Measurements from ENCODE around the gene PDE3A.
"Not testable (repeated sequence)": the region's sequence is repeated elsewhere in the genome, so short reads cannot be mapped to it uniquely, and the experiment has no call there.

The PDE3A gene

GRCh38 chr12:20604408-20605067 is 236.2 kb downstream of the PDE3A start:
- ATAC-seq (replicated peaks): no peak
- Mint-ChIP-seq H3K4me3 (no peak overlapping the region), H3K4me1 (no peaks in the 10 kb centered on the region), H3K27ac (no peak overlapping the region), H3K27me3 (no peaks in the 10 kb centered on the region), H3K36me3 (no peaks in the 10 kb centered on the region), H3K9me3 (no peaks in the 10 kb centered on the region)
- no peak for DNase-seq

- H3K27me3 Mint-ChIP-seq; ATAC-seq (replicated peaks); H3K4me1 Mint-ChIP-seq; H3K9me3 Mint-ChIP-seq; H3K27ac Mint-ChIP-seq; H3K36me3 Mint-ChIP-seq; DNase-seq; H3K4me3 Mint-ChIP-seq: not testable (repeated sequence)
Observed at GRCh38 chr12:20615020-20615419, 246.7 kb downstream of the PDE3A start.

- Mint-ChIP-seq H3K4me3 (no peak overlapping the region), H3K27ac (no peak overlapping the region), H3K36me3 (no peaks in the 10 kb centered on the region), H3K4me1 (no peaks in the 10 kb centered on the region), H3K9me3 (no peaks in the 10 kb centered on the region), H3K27me3 (no peaks in the 10 kb centered on the region)
- no peak for DNase-seq
- no peak for ATAC-seq (replicated peaks)
Observed at GRCh38 chr12:20616093-20616492, 247.8 kb downstream of the PDE3A start.

GRCh38 chr12:20620261-20620660 is 251.9 kb downstream of the PDE3A start:
- no peak overlapping the region for H3K4me3 Mint-ChIP-seq
- H3K27ac Mint-ChIP-seq: no peak overlapping the region
- H3K36me3 Mint-ChIP-seq: no peaks in the 10 kb centered on the region
- H3K27me3 Mint-ChIP-seq: no peaks in the 10 kb centered on the region
- no peak for ATAC-seq (replicated peaks)
- no peaks in the 10 kb centered on the region for H3K4me1 Mint-ChIP-seq
- no peaks in the 10 kb centered on the region for H3K9me3 Mint-ChIP-seq
- DNase-seq: no peak

GRCh38 chr12:20624718-20625117 is 256.4 kb downstream of the PDE3A start:
- Mint-ChIP-seq H3K36me3 (no peaks in the 10 kb centered on the region), H3K27ac (no peak overlapping the region), H3K9me3 (no peaks in the 10 kb centered on the region), H3K4me3 (no peak overlapping the region), H3K27me3 (no peaks in the 10 kb centered on the region), H3K4me1 (no peaks in the 10 kb centered on the region)
- DNase-seq (no peak), ATAC-seq (replicated peaks) (no peak)

- Mint-ChIP-seq H3K27ac (no peak overlapping the region), H3K27me3 (no peaks in the 10 kb centered on the region), H3K9me3 (no peaks in the 10 kb centered on the region), H3K4me1 (no peaks in the 10 kb centered on the region), H3K4me3 (no peak overlapping the region), H3K36me3 (no peaks in the 10 kb centered on the region)
- DNase-seq (no peak), ATAC-seq (replicated peaks) (no peak)
Observed at GRCh38 chr12:20625531-20625930, 257.2 kb downstream of the PDE3A start.

GRCh38 chr12:20627001-20627588 is 258.8 kb downstream of the PDE3A start:
- no peaks in the 10 kb centered on the region for H3K4me1 Mint-ChIP-seq
- no peak for ATAC-seq (replicated peaks)
- H3K4me3 Mint-ChIP-seq: no peak overlapping the region
- no peaks in the 10 kb centered on the region for H3K36me3 Mint-ChIP-seq
- no peak overlapping the region for H3K27ac Mint-ChIP-seq
- DNase-seq: no peak
- H3K9me3 Mint-ChIP-seq: no peaks in the 10 kb centered on the region
- no peaks in the 10 kb centered on the region for H3K27me3 Mint-ChIP-seq

GRCh38 chr12:20628226-20628787 is 260.0 kb downstream of the PDE3A start:
- no peaks in the 10 kb centered on the region for H3K27me3 Mint-ChIP-seq
- no peak for ATAC-seq (replicated peaks)
- H3K4me3 Mint-ChIP-seq: no peak overlapping the region
- DNase-seq: no peak
- H3K9me3 Mint-ChIP-seq: no peaks in the 10 kb centered on the region
- H3K27ac Mint-ChIP-seq: no peak overlapping the region
- no peaks in the 10 kb centered on the region for H3K4me1 Mint-ChIP-seq
- no peaks in the 10 kb centered on the region for H3K36me3 Mint-ChIP-seq

GRCh38 chr12:20628999-20629398 is 260.7 kb downstream of the PDE3A start:
- no peak for ATAC-seq (replicated peaks)
- Mint-ChIP-seq H3K4me3 (no peak overlapping the region), H3K27ac (no peak overlapping the region), H3K36me3 (no peaks in the 10 kb centered on the region), H3K4me1 (no peaks in the 10 kb centered on the region), H3K9me3 (no peaks in the 10 kb centered on the region), H3K27me3 (no peaks in the 10 kb centered on the region)
- DNase-seq: no peak

- Mint-ChIP-seq H3K27ac (no peak overlapping the region), H3K4me3 (no peak overlapping the region), H3K4me1 (no peaks in the 10 kb centered on the region), H3K9me3 (peaks cover 0 to 3% of the 10 kb centered on the region in 2 donors), H3K36me3 (no peaks in the 10 kb centered on the region), H3K27me3 (no peaks in the 10 kb centered on the region)
- DNase-seq (no peak), ATAC-seq (replicated peaks) (no peak)
Observed at GRCh38 chr12:20629414-20630156, 261.2 kb downstream of the PDE3A start.

GRCh38 chr12:20631711-20632110 is 263.4 kb downstream of the PDE3A start:
- no peak for ATAC-seq (replicated peaks)
- Mint-ChIP-seq H3K27ac (no peak overlapping the region), H3K4me3 (no peak overlapping the region), H3K36me3 (no peaks in the 10 kb centered on the region), H3K9me3 (peaks cover 0 to 3% of the 10 kb centered on the region in 2 donors), H3K27me3 (no peaks in the 10 kb centered on the region), H3K4me1 (no peaks in the 10 kb centered on the region)
- DNase-seq: no peak

- ATAC-seq (replicated peaks) (no peak), DNase-seq (no peak)
- H3K9me3 Mint-ChIP-seq: no peaks in the 10 kb centered on the region
- no peak overlapping the region for H3K27ac Mint-ChIP-seq
- H3K27me3 Mint-ChIP-seq: no peaks in the 10 kb centered on the region
- no peak overlapping the region for H3K4me3 Mint-ChIP-seq
- no peaks in the 10 kb centered on the region for H3K36me3 Mint-ChIP-seq
- no peaks in the 10 kb centered on the region for H3K4me1 Mint-ChIP-seq
Observed at GRCh38 chr12:20641106-20641505, 272.8 kb downstream of the PDE3A start.

- DNase-seq (no peak), ATAC-seq (replicated peaks) (no peak)
- Mint-ChIP-seq H3K27ac (no peak overlapping the region), H3K4me3 (no peak overlapping the region), H3K27me3 (no peaks in the 10 kb centered on the region), H3K36me3 (no peaks in the 10 kb centered on the region), H3K9me3 (no peaks in the 10 kb centered on the region), H3K4me1 (no peaks in the 10 kb centered on the region)
Observed at GRCh38 chr12:20643822-20644221, 275.5 kb downstream of the PDE3A start.

GRCh38 chr12:20646239-20646827 is 278.0 kb downstream of the PDE3A start:
- no peak for DNase-seq
- ATAC-seq (replicated peaks): peak; percentile 50 to 57
- H3K4me1 Mint-ChIP-seq: no peaks in the 10 kb centered on the region
- no peaks in the 10 kb centered on the region for H3K9me3 Mint-ChIP-seq
- H3K36me3 Mint-ChIP-seq: no peaks in the 10 kb centered on the region
- no peak overlapping the region for H3K4me3 Mint-ChIP-seq
- no peaks in the 10 kb centered on the region for H3K27me3 Mint-ChIP-seq
- H3K27ac Mint-ChIP-seq: no peak overlapping the region

Data from stimulated activated naive B cell treated with anti-CD40 and anti-IgM and Interleukin-4, amounts not matched to agents 10 μg/mL and 1 μg/mL and 100 μg/mL, for 72 hours (primary cell).